RKO (cell line): Measurements from ENCODE around the gene PITRM1.
"Not testable (repeated sequence)": the region's sequence is repeated elsewhere in the genome, so short reads cannot be mapped to it uniquely, and the experiment has no call there.

ENCODE experiments used
- DNase-seq: peaks from one replicate; pipeline ENCODE4 v3.0.0-alpha.2; 2016; ENCODE audit warnings: low spot score

PITRM1 gene

GRCh38 chr10:3197348-3198003 lies 24.9 kb upstream of the PITRM1 start:
- DNase-seq = peak; percentile 82

GRCh38 chr10:3196958-3197347 lies 24.4 kb upstream of the PITRM1 start:
- no peak for DNase-seq

GRCh38 chr10:3196482-3196881 lies 23.9 kb upstream of the PITRM1 start:
- DNase-seq = no peak

GRCh38 chr10:3195726-3196125 lies 23.1 kb upstream of the PITRM1 start:
- no peak for DNase-seq

- DNase-seq = no peak
Observed at GRCh38 chr10:3195286-3195685, 22.7 kb upstream of the PITRM1 start.

- no peak for DNase-seq
Observed at GRCh38 chr10:3194871-3195270, 22.3 kb upstream of the PITRM1 start.

GRCh38 chr10:3193751-3194150 lies 21.2 kb upstream of the PITRM1 start:
- DNase-seq = no peak

GRCh38 chr10:3192856-3193635 lies 20.5 kb upstream of the PITRM1 start:
- DNase-seq = peak; percentile 55

GRCh38 chr10:3190817-3191216 lies 18.2 kb upstream of the PITRM1 start:
- DNase-seq = no peak

GRCh38 chr10:3187229-3187628 lies 14.6 kb upstream of the PITRM1 start:
- not testable (repeated sequence) for DNase-seq

- no peak for DNase-seq
Observed at GRCh38 chr10:3186368-3186767, 13.8 kb upstream of the PITRM1 start.

- DNase-seq = no peak
Observed at GRCh38 chr10:3185386-3185785, 12.8 kb upstream of the PITRM1 start.

GRCh38 chr10:3180355-3181025 lies 7.9 kb upstream of the PITRM1 start:
- DNase-seq = no peak

GRCh38 chr10:3179174-3179573 lies 6.6 kb upstream of the PITRM1 start:
- DNase-seq = no peak

GRCh38 chr10:3178042-3178441 lies 5.5 kb upstream of the PITRM1 start:
- DNase-seq = no peak

GRCh38 chr10:3173171-3173878 lies 743 bp upstream of the PITRM1 start:
- no peak for DNase-seq

- DNase-seq = peak; percentile 80
Observed at GRCh38 chr10:3172081-3172445, 519 bp downstream of the PITRM1 start.

- not testable (repeated sequence) for DNase-seq
Observed at GRCh38 chr10:3171488-3171887, 1.1 kb downstream of the PITRM1 start.

GRCh38 chr10:3169673-3170072 lies 2.9 kb downstream of the PITRM1 start:
- no peak for DNase-seq

GRCh38 chr10:3169271-3169670 lies 3.3 kb downstream of the PITRM1 start:
- no peak for DNase-seq

GRCh38 chr10:3167611-3168330 lies 4.8 kb downstream of the PITRM1 start:
- DNase-seq = no peak
